ENCODE measurements around the gene CTRB2. TPM values are rescaled to one million over a fixed set of nuclear protein-coding genes. Genes with fewer than 3 reads are reported as not detected.
"Not testable (repeated sequence)": the region's sequence is repeated elsewhere in the genome, so short reads cannot be mapped to it uniquely, and the experiment has no call there.

CTRB2 gene
- total and polyA plus RNA-seq, 5 donors: 0.14 to 2.9 TPM; not detected in 3

GRCh38 chr16:75225678-75226515 lies 18.9 kb upstream of the CTRB2 start:
- intact Hi-C loops (cut with DNase I): loop anchor here in 3 of 4 donors (1.0 to 5.0 kb wide), 3 partner anchors 19 to 166 kb away; partner anchors contain the start of gene CTRB2 (in 3 of the 3)
- H3K27me3 ChIP-seq (ENCODE audit: control insufficient read depth, insufficient read depth): no peaks in the 10 kb centered on the region
- 70% methylated on average over 26 of the region's 26 CpGs for WGBS
- peak in 1 of 3 donors; percentile 72 for DNase-seq
- ATAC-seq: peak in 1 of 2 donors; percentile 2
- H3K9me3 ChIP-seq (ENCODE audit: control insufficient read depth, low read length): no peaks in the 10 kb centered on the region
- no peak overlapping the region for H3K27ac ChIP-seq (ENCODE audit: low read length)
- no peaks in the 10 kb centered on the region for H3K4me1 ChIP-seq (ENCODE audit: control insufficient read depth, insufficient read depth, low read length)
- H3K4me3 ChIP-seq (ENCODE audit: low read length): no peak overlapping the region

GRCh38 chr16:75225092-75225491 lies 18.1 kb upstream of the CTRB2 start:
- ATAC-seq: peak; percentile 6 to 10
- intact Hi-C loops (cut with DNase I): loop anchor here in 3 of 4 donors (2.0 to 5.0 kb wide), 2 partner anchors 18 to 167 kb away; partner anchors contain the start of gene CTRB2 (in 2 of the 3)
- 44% methylated on average over 12 of the region's 12 CpGs for WGBS

GRCh38 chr16:75224306-75225082 lies 17.5 kb upstream of the CTRB2 start:
- Histone ChIP-seq H3K4me3 (ENCODE audit: low read length) (no peak overlapping the region), H3K27me3 (ENCODE audit: control insufficient read depth, insufficient read depth) (no peaks in the 10 kb centered on the region), H3K27ac (ENCODE audit: low read length) (no peak overlapping the region), H3K4me1 (ENCODE audit: control insufficient read depth, insufficient read depth, low read length) (no peaks in the 10 kb centered on the region), H3K9me3 (ENCODE audit: control insufficient read depth, low read length) (no peaks in the 10 kb centered on the region)
- intact Hi-C loops (cut with DNase I): loop anchor here in 3 of 4 donors (2.0 to 5.0 kb wide), 2 partner anchors 18 to 168 kb away; partner anchors contain the start of gene CTRB2 (in 2 of the 3)
- ATAC-seq: peak; percentile 4 to 13
- 62% methylated on average over 20 of the region's 20 CpGs for WGBS
- DNase-seq: peak in 1 of 3 donors; percentile 38

More at GRCh38 chr16:75225092-75225491, 18.1 kb upstream of the CTRB2 start:
- peak in 2 of 3 donors; percentile 21 to 26 for DNase-seq
- Histone ChIP-seq H3K27ac (ENCODE audit: low read length) (no peak overlapping the region), H3K27me3 (ENCODE audit: control insufficient read depth, insufficient read depth) (no peaks in the 10 kb centered on the region), H3K9me3 (ENCODE audit: control insufficient read depth, low read length) (no peaks in the 10 kb centered on the region), H3K4me1 (ENCODE audit: control insufficient read depth, insufficient read depth, low read length) (no peaks in the 10 kb centered on the region), H3K4me3 (ENCODE audit: low read length) (no peak overlapping the region)

- H3K9me3 ChIP-seq (ENCODE audit: control insufficient read depth, low read length); ATAC-seq; H3K27me3 ChIP-seq (ENCODE audit: control insufficient read depth, insufficient read depth); H3K4me3 ChIP-seq (ENCODE audit: low read length); intact Hi-C loops (cut with DNase I); H3K27ac ChIP-seq (ENCODE audit: low read length); H3K4me1 ChIP-seq (ENCODE audit: control insufficient read depth, insufficient read depth, low read length): not testable (repeated sequence)
- WGBS: 78% methylated on average over 10 of the region's 20 CpGs
- peak in 1 of 3 donors; percentile 21 for DNase-seq
Observed at GRCh38 chr16:75223129-75223528, 16.2 kb upstream of the CTRB2 start.

- peak in 1 of 3 donors; percentile 58 for DNase-seq
- Histone ChIP-seq H3K27ac (ENCODE audit: low read length) (no peak overlapping the region), H3K27me3 (ENCODE audit: control insufficient read depth, insufficient read depth) (no peaks in the 10 kb centered on the region), H3K4me1 (ENCODE audit: control insufficient read depth, insufficient read depth, low read length) (no peaks in the 10 kb centered on the region), H3K4me3 (ENCODE audit: low read length) (no peak overlapping the region), H3K9me3 (ENCODE audit: control insufficient read depth, low read length) (no peaks in the 10 kb centered on the region)
- 60% methylated on average over 16 of the region's 16 CpGs for WGBS
- peak in 1 of 2 donors; percentile 6 for ATAC-seq
- intact Hi-C loops (cut with DNase I): no loop called here
Observed at GRCh38 chr16:75222271-75222783, 15.4 kb upstream of the CTRB2 start.

- DNase-seq: no peak
- 61% methylated on average over 5 of the region's 5 CpGs for WGBS
- intact Hi-C loops (cut with DNase I): loop anchor here in 1 of 4 donors (2.0 kb wide), 1 partner anchor 17 kb away; no protein-coding TSS in a partner anchor
Observed at GRCh38 chr16:75219838-75220237, 12.9 kb upstream of the CTRB2 start.

GRCh38 chr16:75219088-75219487 lies 12.1 kb upstream of the CTRB2 start:
- Histone ChIP-seq H3K4me3 (ENCODE audit: low read length) (no peak overlapping the region), H3K9me3 (ENCODE audit: control insufficient read depth, low read length) (no peaks in the 10 kb centered on the region), H3K27me3 (ENCODE audit: control insufficient read depth, insufficient read depth) (no peaks in the 10 kb centered on the region), H3K27ac (ENCODE audit: low read length) (no peak overlapping the region), H3K4me1 (ENCODE audit: control insufficient read depth, insufficient read depth, low read length) (no peaks in the 10 kb centered on the region)
- WGBS: 81% methylated on average over 4 of the region's 4 CpGs
- peak in 1 of 2 donors; percentile 6 for ATAC-seq
- no peak for DNase-seq
- intact Hi-C loops (cut with DNase I): no loop called here

More at GRCh38 chr16:75219838-75220237, 12.9 kb upstream of the CTRB2 start:
- no peaks in the 10 kb centered on the region for H3K27me3 ChIP-seq (ENCODE audit: control insufficient read depth, insufficient read depth)
- H3K9me3 ChIP-seq (ENCODE audit: control insufficient read depth, low read length): no peaks in the 10 kb centered on the region
- no peak overlapping the region for H3K4me3 ChIP-seq (ENCODE audit: low read length)
- no peak for ATAC-seq
- no peaks in the 10 kb centered on the region for H3K4me1 ChIP-seq (ENCODE audit: control insufficient read depth, insufficient read depth, low read length)
- H3K27ac ChIP-seq (ENCODE audit: low read length): no peak overlapping the region

GRCh38 chr16:75218256-75219076 lies 11.5 kb upstream of the CTRB2 start, which contains the start of gene CTRB1:
Gene CTRB1 (plus strand): TSS chr16:75218988. CDS start chr16:75219008, 20 bp downstream.
- Histone ChIP-seq H3K4me1 (ENCODE audit: control insufficient read depth, insufficient read depth, low read length) (no peaks in the 10 kb centered on the region), H3K4me3 (ENCODE audit: low read length) (no peak within 1 kb of the TSS), H3K9me3 (ENCODE audit: control insufficient read depth, low read length) (no peaks in the 10 kb centered on the region), H3K27ac (ENCODE audit: low read length) (no peak within 1 kb of the TSS), H3K27me3 (ENCODE audit: control insufficient read depth, insufficient read depth) (no peaks in the 10 kb centered on the region)
- ATAC-seq (peak; percentile 15 to 25), DNase-seq (no peak)
- intact Hi-C loops (cut with DNase I): no loop called here
- WGBS: 86% methylated on average over 19 of the region's 19 CpGs

- no peaks in the 10 kb centered on the region for H3K27me3 ChIP-seq (ENCODE audit: control insufficient read depth, insufficient read depth)
- H3K9me3 ChIP-seq (ENCODE audit: control insufficient read depth, low read length): no peaks in the 10 kb centered on the region
- ATAC-seq (no peak), DNase-seq (no peak)
- intact Hi-C loops (cut with DNase I): no loop called here
- H3K27ac ChIP-seq (ENCODE audit: low read length): no peak overlapping the region
- H3K4me3 ChIP-seq (ENCODE audit: low read length): no peak overlapping the region
- WGBS: 91% methylated on average over 11 of the region's 11 CpGs
- no peaks in the 10 kb centered on the region for H3K4me1 ChIP-seq (ENCODE audit: control insufficient read depth, insufficient read depth, low read length)
Observed at GRCh38 chr16:75217389-75217851, 10.5 kb upstream of the CTRB2 start.

- Histone ChIP-seq H3K4me3 (ENCODE audit: low read length) (no peak overlapping the region), H3K9me3 (ENCODE audit: control insufficient read depth, low read length) (no peaks in the 10 kb centered on the region), H3K4me1 (ENCODE audit: control insufficient read depth, insufficient read depth, low read length) (no peaks in the 10 kb centered on the region), H3K27ac (ENCODE audit: low read length) (no peak overlapping the region), H3K27me3 (ENCODE audit: control insufficient read depth, insufficient read depth) (no peaks in the 10 kb centered on the region)
- no peak for DNase-seq
- intact Hi-C loops (cut with DNase I): no loop called here
- WGBS: 83% methylated on average over 7 of the region's 7 CpGs
- no peak for ATAC-seq
Observed at GRCh38 chr16:75216576-75216975, 9.6 kb upstream of the CTRB2 start.

Data from right cardiac atrium (tissue), 5 donors.